ENCODE results near the gene GREB1. TPM values are rescaled to one million over a fixed set of nuclear protein-coding genes. Genes with fewer than 3 reads are reported as not detected.

The GREB1 gene

DNA sequence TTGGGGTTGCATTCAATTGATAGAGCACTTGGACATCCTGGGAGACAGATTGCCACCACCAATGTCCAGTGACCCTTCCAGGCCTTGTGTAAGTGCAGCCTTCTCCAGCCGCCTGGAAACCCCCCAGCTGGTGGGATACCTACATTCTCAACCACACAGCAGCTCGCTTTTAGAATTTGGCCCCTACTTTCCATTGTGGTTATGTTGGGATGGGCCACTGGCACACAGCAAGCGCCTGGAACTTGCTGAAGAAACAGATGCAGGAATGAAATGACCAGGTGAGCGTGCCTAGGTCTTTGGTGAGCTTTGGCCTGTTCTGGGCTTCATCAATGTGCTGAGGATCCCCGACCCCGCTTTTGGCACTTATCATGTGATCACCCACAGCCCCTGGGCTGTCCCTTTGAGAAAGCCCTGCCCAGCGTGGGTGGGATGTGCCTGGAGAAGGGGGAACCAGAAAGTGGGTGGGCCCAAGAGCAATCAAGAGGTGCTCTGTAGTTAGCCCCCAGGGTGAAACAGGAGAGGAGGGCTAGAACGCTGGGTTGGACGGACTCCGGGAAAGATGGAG lies 152.1 kb downstream of the GREB1 start:
- Histone ChIP-seq H3K9ac (ENCODE audit: low read depth, low read length) (no peak overlapping the region), H3K4me2 (ENCODE audit: low read length) (no peak overlapping the region), H3K27me3 (ENCODE audit: control insufficient read depth, insufficient read depth, low read length) (peaks cover 28% of the 10 kb centered on the region), H3K36me3 (ENCODE audit: insufficient read depth, low read length) (no peaks in the 10 kb centered on the region), H3K4me1 (ENCODE audit: control insufficient read depth, insufficient read depth, low read length) (peaks cover 4% of the 10 kb centered on the region), H3K9me3 (replicated peaks; ENCODE audit: low read length) (no peaks in the 10 kb centered on the region), H3K4me3 (ENCODE audit: low read length) (no peak overlapping the region)

DNA sequence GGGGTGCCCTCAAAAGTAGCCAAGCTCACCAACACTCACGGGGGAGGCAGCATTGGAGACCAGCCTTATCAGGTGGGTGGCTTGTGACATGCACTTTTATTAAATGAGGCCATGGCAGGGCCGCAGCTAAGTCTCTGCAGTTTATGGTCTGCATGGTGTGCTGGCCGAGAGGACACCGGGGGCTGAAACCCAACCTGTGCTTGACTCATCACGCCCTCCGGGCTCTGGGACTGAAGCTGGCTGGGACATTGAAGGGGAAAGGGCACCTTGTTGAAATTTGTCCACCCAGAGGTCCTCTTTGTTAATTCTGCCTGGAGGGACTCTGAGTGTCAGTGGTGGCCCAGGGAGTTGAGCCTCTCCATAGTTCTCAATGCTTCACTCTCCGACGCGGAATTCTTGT lies 153.9 kb downstream of the GREB1 start:
- Histone ChIP-seq H3K4me2 (ENCODE audit: low read length) (peak overlapping the region; percentile 85), H3K27me3 (ENCODE audit: control insufficient read depth, insufficient read depth, low read length) (peaks cover 25% of the 10 kb centered on the region), H3K36me3 (ENCODE audit: insufficient read depth, low read length) (no peaks in the 10 kb centered on the region), H3K4me3 (ENCODE audit: low read length) (peak overlapping the region; percentile 56), H3K4me1 (ENCODE audit: control insufficient read depth, insufficient read depth, low read length) (peaks cover 4% of the 10 kb centered on the region), H3K9ac (ENCODE audit: low read depth, low read length) (no peak overlapping the region), H3K9me3 (replicated peaks; ENCODE audit: low read length) (no peaks in the 10 kb centered on the region)

DNA sequence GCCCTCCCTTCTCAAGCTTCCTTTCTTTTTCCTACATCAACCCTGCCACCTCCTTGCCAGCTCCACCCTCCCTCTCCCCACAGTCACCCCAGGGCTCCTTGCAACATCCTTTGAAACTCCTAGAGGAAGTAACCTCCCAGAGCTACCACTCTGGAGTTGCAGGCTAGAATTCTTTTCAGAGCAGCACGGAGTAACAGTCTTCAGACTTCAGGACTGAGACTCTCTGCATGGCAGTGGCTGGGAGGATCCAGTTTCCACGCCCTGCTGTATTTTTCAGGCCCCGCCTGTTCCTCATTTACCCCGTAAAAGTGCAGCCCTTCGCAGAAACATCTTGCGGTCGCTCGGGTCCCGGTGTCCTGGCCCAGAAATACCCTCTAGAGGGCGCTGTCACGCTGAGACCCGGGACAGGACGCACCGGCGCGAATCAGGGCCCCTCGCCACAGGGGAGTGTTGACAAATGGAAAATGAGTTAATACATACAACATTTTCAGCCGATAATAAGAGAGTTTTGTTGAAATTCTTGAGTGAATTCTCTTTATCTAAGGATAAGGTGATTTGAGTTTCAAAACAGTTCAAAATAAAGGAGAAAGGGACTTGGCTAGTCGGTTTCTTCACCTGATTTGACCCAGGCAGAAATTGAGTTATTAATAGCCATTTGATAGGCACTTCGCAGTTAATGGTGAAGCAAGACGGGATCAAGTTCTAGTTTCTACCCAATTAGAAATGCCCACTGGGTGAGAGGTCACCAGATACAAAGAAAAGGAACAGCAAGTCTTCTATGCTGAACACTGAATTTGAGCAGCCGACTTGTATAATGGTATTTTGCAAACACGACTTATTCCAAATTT lies 154.6 kb downstream of the GREB1 start:
- H3K4me3 ChIP-seq (ENCODE audit: low read length): peak overlapping the region; percentile 56

DNA sequence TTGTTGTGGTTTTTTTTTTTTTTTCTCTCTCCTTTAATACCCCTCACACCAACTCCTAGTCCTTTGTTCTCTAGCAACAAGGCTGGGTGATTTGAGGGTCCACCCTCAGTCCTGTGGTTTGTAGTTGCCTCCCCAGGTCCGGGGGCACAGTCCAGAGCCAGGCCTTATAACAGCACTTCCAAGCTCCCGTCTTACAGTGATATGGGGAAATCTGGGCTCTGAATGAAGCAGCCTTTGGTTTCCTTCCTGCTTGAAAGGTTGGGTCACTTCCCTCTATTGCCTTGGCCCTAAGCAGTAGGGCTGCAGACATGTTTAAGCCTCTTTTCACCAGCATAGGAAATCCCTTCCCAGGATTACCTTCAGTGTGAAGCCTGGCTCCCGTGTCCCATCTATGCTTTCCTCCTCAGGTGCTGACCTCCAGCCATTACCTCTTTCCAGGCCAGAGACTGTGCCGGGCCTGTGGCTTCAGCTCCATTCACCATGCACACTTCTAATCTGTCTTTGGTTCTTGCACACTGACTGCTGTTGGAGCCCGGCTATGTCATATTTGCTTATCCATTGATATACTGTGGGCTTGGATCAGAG lies 157.3 kb downstream of the GREB1 start:
- Histone ChIP-seq H3K4me1 (ENCODE audit: control insufficient read depth, insufficient read depth, low read length) (peaks cover 4% of the 10 kb centered on the region), H3K4me2 (ENCODE audit: low read length) (no peak overlapping the region), H3K4me3 (ENCODE audit: low read length) (no peak overlapping the region), H3K27me3 (ENCODE audit: control insufficient read depth, insufficient read depth, low read length) (no peaks in the 10 kb centered on the region), H3K36me3 (ENCODE audit: insufficient read depth, low read length) (no peaks in the 10 kb centered on the region), H3K9me3 (replicated peaks; ENCODE audit: low read length) (no peaks in the 10 kb centered on the region), H3K9ac (ENCODE audit: low read depth, low read length) (no peak overlapping the region)

More for the DNA sequence above, 154.6 kb downstream of the GREB1 start:
- Histone ChIP-seq H3K27me3 (ENCODE audit: control insufficient read depth, insufficient read depth, low read length) (peaks cover 18% of the 10 kb centered on the region), H3K36me3 (ENCODE audit: insufficient read depth, low read length) (no peaks in the 10 kb centered on the region), H3K4me2 (ENCODE audit: low read length) (peak overlapping the region; percentile 85), H3K9ac (ENCODE audit: low read depth, low read length) (peak overlapping the region; percentile 30), H3K9me3 (replicated peaks; ENCODE audit: low read length) (no peaks in the 10 kb centered on the region), H3K4me1 (ENCODE audit: control insufficient read depth, insufficient read depth, low read length) (peaks cover 4% of the 10 kb centered on the region)

Small RNA genes within 50 kb of the gene (small RNA-seq; reads per million reads assigned to genes)
- gene MIR4429 (not detected), gene RN7SL674P (0.21 reads per million), gene RNA5SP84 (not detected), gene RNU2-13P (41.1 reads per million, percentile 95 among the genes with 10 or more reads in this experiment)

Measured in skeletal muscle satellite cell (primary cell).